Suprapubic skin (tissue), 3 donors: ENCODE measurements around the gene NPC2.

Experiments used
- POLR2A ChIP-seq, 2 donors: fragments of 450-650 bp; IDR thresholded peaks; one replicate each; pipeline ENCODE4 v1.6.1; 2017; ENCODE audit warnings: antibody characterized with exemption in 2 of 2, mild to moderate bottlenecking in 2 of 2, moderate library complexity in 2 of 2
- TF ChIP-seq, protein P1 (sequence below), 2 donors: fragments of 200-600 bp in 1 of 2; fragments of 450-650 bp in 1 of 2; sonication (generic) in 1 of 2; IDR thresholded peaks; one replicate each; pipeline ENCODE4 v1.5.1; 2016 to 2019; ENCODE audit warnings: antibody characterized with exemption in 2 of 2, mild to moderate bottlenecking in 1 of 2, moderate library complexity in 1 of 2

DNA sequence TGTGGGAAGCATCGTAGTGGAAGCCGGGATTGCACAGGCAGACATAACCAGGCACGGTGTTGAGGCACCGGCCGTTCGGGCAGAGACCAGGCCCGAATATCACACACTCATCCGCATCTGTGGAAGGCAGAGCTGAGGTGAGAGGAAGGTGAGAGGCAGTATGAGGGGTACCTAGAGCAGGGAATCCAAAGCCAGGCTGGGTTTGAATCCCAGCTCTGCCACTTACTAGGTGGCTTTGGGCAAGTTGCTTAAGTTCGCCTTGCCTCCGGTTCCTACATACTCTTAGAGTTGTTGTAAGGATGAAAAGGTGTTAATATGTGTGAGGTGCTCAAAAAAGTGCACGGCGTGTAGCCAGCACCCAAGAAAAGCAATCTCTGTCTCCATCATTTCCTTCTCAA is 10.8 kb upstream of the NPC2 start:
- TF ChIP-seq, protein P1, sequence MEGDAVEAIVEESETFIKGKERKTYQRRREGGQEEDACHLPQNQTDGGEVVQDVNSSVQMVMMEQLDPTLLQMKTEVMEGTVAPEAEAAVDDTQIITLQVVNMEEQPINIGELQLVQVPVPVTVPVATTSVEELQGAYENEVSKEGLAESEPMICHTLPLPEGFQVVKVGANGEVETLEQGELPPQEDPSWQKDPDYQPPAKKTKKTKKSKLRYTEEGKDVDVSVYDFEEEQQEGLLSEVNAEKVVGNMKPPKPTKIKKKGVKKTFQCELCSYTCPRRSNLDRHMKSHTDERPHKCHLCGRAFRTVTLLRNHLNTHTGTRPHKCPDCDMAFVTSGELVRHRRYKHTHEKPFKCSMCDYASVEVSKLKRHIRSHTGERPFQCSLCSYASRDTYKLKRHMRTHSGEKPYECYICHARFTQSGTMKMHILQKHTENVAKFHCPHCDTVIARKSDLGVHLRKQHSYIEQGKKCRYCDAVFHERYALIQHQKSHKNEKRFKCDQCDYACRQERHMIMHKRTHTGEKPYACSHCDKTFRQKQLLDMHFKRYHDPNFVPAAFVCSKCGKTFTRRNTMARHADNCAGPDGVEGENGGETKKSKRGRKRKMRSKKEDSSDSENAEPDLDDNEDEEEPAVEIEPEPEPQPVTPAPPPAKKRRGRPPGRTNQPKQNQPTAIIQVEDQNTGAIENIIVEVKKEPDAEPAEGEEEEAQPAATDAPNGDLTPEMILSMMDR (IDR thresholded peaks at IDR 0.05), result no peak
- TF ChIP-seq POLR2A (IDR thresholded peaks at IDR 0.05), result no peak
